ENCODE measurements around the gene SHTN1.

SHTN1 gene

GRCh38 chr10:117005026-117005526 lies at the start of gene SHTN1:
Gene SHTN1, minus strand, starts transcription at chr10:117005187. Its CDS starts 108 bp downstream, at chr10:117005079.
- Histone ChIP-seq H3K4me3 (peak within 1 kb of the TSS; percentile 77), H3K27ac (peak within 1 kb of the TSS; percentile 11 to 70)
- TF ChIP-seq, protein P1, sequence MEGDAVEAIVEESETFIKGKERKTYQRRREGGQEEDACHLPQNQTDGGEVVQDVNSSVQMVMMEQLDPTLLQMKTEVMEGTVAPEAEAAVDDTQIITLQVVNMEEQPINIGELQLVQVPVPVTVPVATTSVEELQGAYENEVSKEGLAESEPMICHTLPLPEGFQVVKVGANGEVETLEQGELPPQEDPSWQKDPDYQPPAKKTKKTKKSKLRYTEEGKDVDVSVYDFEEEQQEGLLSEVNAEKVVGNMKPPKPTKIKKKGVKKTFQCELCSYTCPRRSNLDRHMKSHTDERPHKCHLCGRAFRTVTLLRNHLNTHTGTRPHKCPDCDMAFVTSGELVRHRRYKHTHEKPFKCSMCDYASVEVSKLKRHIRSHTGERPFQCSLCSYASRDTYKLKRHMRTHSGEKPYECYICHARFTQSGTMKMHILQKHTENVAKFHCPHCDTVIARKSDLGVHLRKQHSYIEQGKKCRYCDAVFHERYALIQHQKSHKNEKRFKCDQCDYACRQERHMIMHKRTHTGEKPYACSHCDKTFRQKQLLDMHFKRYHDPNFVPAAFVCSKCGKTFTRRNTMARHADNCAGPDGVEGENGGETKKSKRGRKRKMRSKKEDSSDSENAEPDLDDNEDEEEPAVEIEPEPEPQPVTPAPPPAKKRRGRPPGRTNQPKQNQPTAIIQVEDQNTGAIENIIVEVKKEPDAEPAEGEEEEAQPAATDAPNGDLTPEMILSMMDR (IDR thresholded peaks at IDR 0.05) = no peak
- DNase-seq (ENCODE audit: low spot score) = peak; percentile 73

DNA sequence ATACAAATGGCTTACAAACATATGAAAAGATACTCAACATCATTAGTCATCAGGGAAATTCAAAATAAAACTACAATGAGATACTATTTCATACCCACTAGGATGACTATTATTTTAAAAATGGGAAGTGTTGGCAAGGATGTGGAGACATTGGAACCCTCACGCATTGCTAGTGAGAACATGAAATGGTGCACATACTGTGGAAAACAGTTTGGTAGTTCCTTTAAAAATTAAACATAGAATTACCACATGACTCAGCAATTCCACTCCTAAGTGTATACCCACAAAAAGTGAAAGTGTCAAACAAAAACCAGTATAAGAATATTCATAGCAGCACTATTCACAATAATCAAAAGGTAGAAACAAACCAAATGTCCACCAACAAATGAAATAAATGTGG lies 48.5 kb upstream of the SHTN1 start:
- no peak overlapping the region for H3K4me3 ChIP-seq
- TF ChIP-seq, protein P1 (IDR thresholded peaks at IDR 0.05) = no peak
- no peak for DNase-seq (ENCODE audit: low spot score)
- no peak overlapping the region for H3K27ac ChIP-seq

DNA sequence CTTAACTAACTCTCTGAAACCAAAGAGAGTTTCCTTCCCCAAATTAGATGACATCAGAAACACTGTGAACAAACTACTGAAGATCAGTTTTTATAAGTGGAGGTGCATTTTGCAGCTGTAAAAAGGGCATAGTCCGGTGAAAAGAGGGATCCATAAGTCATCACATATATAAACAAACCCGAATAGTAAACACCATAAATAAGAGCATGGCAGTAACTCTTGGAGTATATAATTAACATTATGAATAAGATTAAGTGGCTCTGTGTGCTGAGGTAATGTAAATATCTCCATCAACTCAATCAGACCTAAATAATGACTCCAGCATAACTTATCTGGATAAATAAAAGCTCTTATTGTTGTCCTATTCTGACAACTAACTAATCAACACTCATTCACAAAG lies 43.0 kb upstream of the SHTN1 start:
- Histone ChIP-seq H3K4me3 (no peak overlapping the region), H3K27ac (no peak overlapping the region)
- TF ChIP-seq, protein P1 (IDR thresholded peaks at IDR 0.05) = no peak
- no peak for DNase-seq (ENCODE audit: low spot score)

DNA sequence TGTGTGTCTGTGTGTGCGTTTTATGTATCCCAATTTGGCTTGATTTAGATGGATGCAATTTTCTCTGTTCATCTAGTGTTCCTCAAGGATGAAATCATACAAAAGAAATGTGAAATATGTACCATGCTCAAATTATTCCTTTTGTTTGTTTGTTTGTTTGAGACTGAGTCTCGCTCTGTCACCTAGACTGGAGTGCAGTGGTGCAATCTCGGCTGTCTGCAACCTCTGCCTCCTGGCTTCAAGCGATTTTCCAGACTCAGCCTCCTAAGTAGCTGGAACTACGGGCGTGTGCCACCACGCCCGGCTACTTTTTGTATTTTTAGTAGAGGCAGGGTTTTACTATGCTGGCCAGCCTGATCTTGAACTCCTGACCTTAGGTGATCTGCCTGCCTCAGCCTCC lies 11.3 kb upstream of the SHTN1 start:
- no peak overlapping the region for H3K27ac ChIP-seq
- no peak overlapping the region for H3K4me3 ChIP-seq
- TF ChIP-seq, protein P1 (IDR thresholded peaks at IDR 0.05) = no peak
- no peak for DNase-seq (ENCODE audit: low spot score)

GRCh38 chr10:117014835-117015234 lies 9.8 kb upstream of the SHTN1 start:
- no peak overlapping the region for H3K4me3 ChIP-seq
- no peak for DNase-seq (ENCODE audit: low spot score)
- no peak overlapping the region for H3K27ac ChIP-seq
- TF ChIP-seq, protein P1 (IDR thresholded peaks at IDR 0.05) = no peak

DNA sequence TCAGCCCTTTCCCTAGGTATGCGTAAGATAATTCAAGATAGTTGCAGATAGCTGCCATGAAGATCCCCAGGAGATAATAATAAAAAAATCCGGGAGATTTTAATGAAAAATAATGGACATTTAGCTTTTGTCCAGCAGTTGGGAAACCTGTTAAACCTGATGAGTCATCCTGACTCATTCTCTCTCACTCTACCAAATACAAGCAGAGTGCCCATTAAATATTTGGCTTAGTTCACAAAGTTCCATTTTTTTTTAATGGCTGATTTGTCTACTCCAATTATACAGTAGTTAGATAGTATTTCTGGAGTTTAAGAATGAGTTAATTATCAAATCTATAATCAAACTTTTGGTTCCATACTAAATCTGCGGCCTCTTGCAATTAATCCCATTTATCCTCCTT lies 2.1 kb upstream of the SHTN1 start:
- TF ChIP-seq, protein P1 (IDR thresholded peaks at IDR 0.05) = no peak
- Histone ChIP-seq H3K4me3 (no peak overlapping the region), H3K27ac (no peak overlapping the region)
- no peak for DNase-seq (ENCODE audit: low spot score)

DNA sequence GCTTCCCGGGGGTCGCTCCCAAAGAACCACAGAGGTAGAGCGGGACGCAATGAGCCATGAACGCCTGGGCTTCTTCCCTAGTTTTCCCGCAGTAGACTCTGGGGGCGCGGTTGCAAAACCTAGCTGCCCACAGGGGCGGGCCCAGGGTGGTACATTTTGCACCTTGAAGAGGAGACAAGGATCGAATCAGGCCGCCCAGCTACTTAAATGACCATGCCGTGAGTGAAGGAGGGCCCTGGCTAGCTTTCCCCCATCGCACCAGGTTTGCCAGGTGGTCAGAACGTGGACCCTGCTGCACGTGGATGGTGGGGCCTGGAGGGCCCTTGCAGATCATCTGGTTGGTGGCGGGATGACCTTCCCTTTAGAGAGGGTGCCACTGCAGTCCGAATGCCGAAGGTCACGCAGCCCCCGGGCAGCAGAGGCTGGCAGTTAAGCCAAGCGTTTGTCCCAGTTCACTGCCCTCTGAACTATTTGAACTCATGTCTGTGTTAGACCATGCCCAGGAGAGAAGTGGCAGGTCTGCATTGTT lies 604 bp upstream of the SHTN1 start:
- peak overlapping the region in 1 of 2 donors; percentile 70 for H3K27ac ChIP-seq
- peak overlapping the region; percentile 77 for H3K4me3 ChIP-seq
- TF ChIP-seq, protein P1 (IDR thresholded peaks at IDR 0.05) = no peak
- DNase-seq (ENCODE audit: low spot score) = no peak

Measured in coronary artery (tissue), 2 donors.